SKM-1 treated with dmso at 0.1 percent for 144 hours (cell line): ENCODE measurements around the gene IP6K1.
"Not testable (repeated sequence)": the region's sequence is repeated elsewhere in the genome, so short reads cannot be mapped to it uniquely, and the experiment has no call there.

ENCODE experiments used
- DNase-seq: peaks from one replicate; lab custom pipeline; 2025; ENCODE audit not compliant: unreplicated experiment; lab: John Stamatoyannopoulos, UW

IP6K1 gene

GRCh38 chr3:49794431-49794830, 8.1 kb upstream of the IP6K1 start:
- DNase-seq = no peak

DNA sequence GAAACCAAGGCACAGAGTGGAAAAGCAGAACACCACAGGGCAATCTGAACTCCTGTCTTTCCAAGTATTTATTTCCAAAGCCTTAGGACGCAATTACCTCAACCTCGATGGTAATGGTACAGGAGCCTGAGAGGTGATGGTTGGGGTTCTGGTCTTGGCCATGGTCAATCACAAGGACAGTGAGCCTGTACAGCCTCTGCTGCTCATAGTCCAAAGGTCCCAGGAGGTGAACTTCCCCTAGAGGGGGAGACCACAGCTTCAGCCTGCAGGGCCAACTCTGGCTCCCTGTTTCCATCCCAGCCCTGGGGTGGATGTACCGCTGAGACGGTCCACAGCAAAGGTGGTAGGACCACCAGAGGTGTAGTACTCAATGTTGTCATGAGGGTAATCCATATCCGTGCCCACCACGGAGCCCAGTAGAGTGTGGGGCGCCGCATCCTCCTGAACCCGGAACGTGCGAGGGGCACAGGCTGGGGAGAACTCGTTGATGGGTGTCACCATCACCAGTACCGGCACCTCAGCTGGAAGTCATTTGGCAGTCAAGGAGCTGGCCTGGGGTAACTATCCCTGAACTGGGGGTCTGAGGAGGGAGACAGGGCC, 7.2 kb upstream of the IP6K1 start:
- no peak for DNase-seq

GRCh38 chr3:49792371-49793150, 6.2 kb upstream of the IP6K1 start:
- no peak for DNase-seq

DNA sequence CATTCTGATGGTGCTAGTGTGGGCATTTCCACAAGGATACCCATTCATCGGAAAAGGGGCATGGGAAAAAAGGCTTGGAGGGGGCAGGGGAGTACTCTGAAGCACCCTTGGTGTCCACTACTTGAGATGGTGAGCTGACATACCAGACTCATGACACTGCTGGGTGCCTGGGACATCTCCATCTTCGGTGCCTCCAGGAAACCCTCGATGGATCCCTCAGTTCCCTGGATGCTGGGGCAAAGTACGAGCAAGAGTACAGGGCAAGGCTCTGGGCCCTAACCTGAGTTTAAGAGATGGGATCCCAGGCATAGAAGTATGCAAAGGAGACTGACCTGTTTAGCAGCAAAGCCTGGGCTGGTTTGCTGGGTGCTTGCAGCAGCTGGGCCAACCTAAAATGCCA, 5.2 kb upstream of the IP6K1 start:
- DNase-seq = no peak

DNA sequence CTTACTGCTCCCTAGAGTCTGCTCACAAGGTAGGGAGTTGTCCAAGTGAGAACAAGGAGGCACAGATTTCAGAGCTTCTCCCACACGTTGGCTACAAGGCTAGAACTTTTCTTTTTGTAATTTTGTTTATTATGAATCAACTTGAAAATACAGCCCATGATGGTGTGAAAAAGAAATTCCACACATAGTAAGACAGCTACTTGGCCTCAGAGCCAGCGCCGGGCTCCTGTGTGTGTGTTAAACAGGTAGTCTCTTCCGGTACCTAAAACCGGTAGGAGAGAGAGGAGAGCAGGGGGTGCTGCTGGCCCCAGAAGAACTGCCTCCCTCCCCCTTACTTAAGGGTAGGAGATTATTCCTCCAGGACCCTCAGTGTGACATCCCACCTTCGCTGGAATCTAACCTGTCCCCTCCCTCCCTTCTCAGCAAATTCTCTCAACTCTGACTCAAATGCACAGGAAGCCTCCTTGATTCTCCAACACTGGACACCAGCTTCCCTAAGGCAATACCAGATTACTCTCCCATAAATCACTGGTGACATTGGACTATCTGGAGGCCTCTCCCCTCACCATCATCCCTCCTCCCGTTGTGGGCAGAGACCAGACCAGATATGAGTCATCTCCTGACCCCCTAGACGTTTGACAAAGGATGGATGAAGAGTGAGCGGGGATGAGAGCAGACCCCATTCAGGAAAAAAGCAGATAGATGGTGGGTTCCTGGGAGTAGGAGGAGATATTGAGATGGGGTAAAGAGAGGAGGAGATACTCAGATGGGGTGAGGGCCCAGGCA, 4.5 kb upstream of the IP6K1 start:
- DNase-seq = no peak

GRCh38 chr3:49788056-49788455, 1.7 kb upstream of the IP6K1 start:
- no peak for DNase-seq

- no peak for DNase-seq
Measured at GRCh38 chr3:49787536-49787935, 1.2 kb upstream of the IP6K1 start.

- no peak for DNase-seq
Measured at GRCh38 chr3:49787182-49787464, 781 bp upstream of the IP6K1 start.

DNA sequence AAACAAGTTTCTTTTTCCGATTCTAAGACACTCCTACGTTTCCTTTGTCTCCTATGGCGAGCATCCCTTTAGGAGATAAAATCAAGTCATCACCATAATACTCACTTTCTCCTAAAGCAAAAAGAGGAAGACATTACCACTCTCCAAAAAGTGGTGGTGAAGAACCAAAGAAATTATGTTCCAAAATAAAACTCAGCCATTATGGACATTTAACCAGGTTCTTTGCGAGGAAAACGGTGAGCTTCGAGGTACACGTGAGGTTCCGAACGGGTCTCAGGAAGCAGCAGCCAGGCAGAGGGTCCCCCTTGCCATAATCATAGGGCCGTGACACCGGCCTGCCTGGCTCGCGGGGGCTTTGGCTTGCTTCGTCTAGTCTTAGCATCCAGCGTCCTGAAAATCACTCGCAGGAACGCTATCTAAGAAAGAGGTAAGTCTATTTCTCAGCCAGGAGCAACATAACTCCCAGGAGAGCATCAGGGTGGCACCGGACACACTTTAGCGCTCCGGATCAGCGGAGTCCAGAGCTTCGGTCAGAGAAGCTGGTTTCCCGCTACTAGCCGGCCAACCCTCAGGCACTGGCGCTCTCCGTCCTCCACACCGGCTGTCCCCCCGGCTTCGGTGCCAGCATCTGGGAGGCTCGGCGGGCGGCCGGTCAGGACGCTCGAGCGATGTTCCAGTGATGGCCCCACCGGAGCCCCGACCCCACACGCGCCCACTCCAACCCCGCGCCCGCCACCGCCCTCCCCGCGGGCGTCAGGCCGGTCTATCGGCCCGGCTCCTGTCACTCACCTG, 581 bp downstream of the IP6K1 start:
- DNase-seq = no peak

DNA sequence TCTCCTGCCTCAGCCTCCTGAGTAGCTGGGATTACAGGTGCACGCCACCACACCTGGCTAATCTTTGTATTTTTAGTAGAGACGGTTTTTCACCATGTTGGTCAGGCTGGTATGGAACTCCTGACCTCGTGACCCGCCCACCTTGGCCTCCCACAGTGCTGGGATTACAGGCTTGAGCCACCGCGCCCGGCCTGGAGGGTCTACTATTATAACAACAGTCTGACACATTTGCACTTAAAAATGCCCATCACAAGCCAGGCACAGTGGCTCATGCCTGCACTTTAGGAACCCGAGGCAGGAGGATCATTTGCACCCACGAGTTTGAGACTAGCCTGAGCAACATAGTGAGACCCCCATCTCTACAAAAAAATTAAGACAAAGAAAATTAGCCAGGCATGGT, 4.1 kb downstream of the IP6K1 start:
- not testable (repeated sequence) for DNase-seq

DNA sequence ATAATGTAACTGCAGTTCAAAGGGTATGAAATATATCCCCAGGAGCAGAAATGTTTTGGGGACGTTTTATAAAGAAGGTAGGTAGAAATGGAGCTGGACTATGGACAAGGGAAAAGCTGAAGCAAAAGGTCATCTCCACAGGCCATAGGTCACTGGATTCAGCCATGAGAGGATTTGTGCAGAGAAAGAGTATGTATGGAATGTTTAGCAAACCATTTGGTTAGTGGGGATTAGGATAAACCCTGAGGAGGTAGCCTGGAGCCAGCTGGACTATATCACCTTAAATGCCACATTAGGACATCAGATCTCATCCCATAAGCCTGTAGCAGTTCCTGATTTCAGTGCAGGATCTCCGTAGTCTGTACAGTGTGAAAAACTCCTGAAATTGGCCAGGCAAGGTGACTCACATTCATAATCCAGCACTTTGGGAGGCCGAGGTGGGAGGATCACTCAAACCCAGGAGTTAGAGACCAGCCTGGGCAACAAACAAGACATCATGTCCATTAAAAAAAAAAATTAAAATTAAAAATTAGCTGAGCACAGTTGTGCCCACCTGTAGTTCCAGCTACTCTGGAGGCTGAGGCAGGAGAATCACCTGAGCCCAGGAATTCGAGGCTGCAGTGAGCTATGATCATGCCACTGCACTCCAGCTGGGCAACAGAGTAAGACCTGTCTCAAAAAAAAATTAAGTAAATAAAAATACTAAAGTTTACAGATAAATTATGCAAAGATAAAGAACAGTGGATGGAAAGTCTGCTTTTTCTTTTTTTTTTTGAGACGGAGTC, 4.7 kb downstream of the IP6K1 start:
- DNase-seq = no peak

DNA sequence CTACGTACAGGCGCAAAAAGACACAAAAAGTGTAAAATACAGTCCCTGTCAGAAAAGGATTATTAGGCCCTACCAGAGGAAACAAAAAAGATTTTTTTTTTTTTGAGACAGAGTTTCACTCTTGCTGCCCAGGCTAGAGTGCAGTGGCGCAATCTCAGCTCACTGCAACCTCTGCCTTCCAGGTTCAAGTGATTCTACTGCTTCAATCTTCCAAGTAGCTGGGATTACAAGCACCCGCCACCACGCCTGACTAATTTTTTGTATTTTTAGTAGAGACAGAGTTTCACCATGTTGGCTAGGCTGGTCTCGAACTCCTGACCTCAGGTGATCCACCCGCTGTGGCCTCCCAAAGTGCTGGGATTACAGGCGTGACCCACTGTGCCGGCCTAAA, 5.4 kb downstream of the IP6K1 start:
- DNase-seq = not testable (repeated sequence)

- DNase-seq = no peak
Measured at GRCh38 chr3:49780080-49780974, 6.0 kb downstream of the IP6K1 start.

DNA sequence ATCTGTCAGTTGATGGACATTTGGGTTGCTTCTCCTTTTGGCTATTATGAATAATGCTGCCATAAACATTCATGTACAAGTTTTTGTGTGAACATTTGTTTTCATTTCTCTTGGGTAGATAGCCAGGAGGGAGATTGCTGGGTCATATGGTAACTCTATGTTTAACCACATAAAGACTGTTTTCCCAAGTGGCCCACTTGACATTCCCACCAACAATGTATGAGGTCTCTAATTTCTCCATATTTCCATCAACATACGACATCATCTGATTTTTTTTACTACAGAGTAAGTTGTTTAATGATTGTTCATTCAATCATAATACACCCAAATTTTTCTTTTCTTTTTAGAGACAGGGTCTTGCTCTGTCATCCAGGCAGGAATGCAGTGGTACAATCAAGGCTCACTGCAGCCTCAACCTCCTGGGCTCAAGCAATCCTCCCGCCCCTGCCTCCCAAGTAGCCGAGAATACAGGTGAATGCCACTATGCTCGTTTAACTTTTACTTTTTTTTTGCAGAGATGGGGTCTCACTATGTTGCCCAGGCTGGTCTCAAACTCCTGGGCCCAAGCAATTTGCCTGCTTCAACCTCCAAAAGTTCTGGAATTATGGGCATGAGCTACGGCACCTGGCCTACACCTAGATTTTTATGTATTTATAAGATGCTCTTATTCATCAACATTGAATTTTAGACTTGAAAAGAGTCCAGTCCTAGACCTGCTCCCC, 6.8 kb downstream of the IP6K1 start:
- DNase-seq = no peak

DNA sequence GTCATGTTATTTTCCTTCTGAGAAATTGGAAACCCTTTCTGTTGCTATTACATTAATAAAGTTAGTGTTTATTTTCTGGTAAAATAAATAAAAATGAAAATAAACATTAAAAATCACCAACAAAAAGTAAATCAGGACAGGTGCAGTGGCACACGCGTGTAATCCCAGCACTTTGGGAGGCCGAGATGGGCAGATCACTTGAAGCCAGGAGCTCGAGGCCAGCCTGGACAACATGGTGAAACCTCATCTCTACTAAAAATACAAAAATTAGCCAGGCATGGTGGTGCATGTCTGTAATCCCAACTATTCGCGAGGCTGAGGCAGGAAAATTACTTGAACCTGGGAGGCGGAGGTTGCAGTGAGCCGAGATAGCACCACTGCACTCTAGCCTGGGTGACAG, 10.2 kb downstream of the IP6K1 start:
- DNase-seq = not testable (repeated sequence)

DNA sequence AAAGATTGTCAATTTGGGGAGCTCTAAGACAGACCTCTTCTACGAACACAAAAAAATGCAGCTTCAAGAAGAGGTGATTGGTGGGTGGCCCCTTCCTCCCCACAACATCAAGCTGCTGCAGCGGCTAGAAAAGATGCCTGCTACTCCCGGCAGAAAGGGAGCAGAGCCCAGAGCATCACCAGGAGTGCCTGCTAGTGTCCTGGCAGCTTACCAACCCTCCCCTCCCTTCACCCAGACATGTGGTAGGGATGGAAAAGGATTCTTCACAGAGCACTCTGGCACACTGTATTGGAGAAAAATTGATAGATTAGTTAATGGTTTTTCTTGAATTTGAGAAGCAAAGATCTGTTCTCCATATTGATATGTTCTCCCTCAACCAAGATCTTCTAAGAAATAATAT, 10.8 kb downstream of the IP6K1 start:
- DNase-seq = no peak

DNA sequence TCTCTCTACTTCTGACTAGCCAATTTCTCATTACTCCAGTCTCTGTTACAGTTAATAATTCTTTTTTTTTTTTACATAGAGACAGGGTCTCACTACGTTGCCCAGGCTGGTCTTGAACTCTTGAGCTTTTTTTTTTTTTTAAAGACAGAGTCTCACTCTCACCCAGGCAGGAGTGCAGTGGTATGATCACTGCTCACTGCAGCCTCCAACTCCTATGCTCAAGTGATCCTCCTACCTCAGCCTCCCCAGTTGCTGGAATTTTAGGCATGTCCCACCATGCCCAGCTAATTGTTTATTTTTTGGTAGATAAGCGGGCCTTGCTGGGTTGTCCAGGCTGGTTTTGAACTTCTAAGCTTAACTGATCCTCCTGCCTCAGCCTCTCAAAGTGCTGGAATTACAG, 13.6 kb downstream of the IP6K1 start:
- DNase-seq = no peak

- no peak for DNase-seq
Measured at GRCh38 chr3:49771340-49771938, 14.9 kb downstream of the IP6K1 start.

- no peak for DNase-seq
Measured at GRCh38 chr3:49769926-49770325, 16.4 kb downstream of the IP6K1 start.
